HepG2 (cell line): Measurements from ENCODE around the gene YPEL5. TPM values are rescaled to one million over a fixed set of nuclear protein-coding genes. Genes with fewer than 3 reads are reported as not detected.
"Not testable (repeated sequence)": the region's sequence is repeated elsewhere in the genome, so short reads cannot be mapped to it uniquely, and the experiment has no call there.

Experiments
- ATAC-seq: fragments of 200-7000 bp; cut with Tn5 transposase; 3 replicates; pipeline ENCODE4 v1.9.1; 2020; ENCODE audit warnings: mild to moderate bottlenecking, moderate library complexity
- BruUV-seq: library from RNA; stranded (reverse); fragments of 400-500 nt; replicated peaks from 2 replicates; lab custom pipeline; 2021; lab: Mats Ljungman, UMichigan
- CTCF ChIA-PET: fragments of 300-600 bp; formaldehyde crosslinking; extraction: SDS; loops from one replicate; lab custom pipeline; 2021; ENCODE audit warnings: low total read pairs, inconsistent platforms, low intra/inter-chr PET ratio; lab: Yijun Ruan, JAX
- POLR2A ChIA-PET: fragments of 350-600 bp; sonication (Branson Sonifier 250); formaldehyde crosslinking; loops from one replicate; lab custom pipeline; 2020; ENCODE audit warnings: antibody characterized with exemption, inconsistent platforms; lab: Yijun Ruan, JAX
- DNase-seq: peaks from one replicate; pipeline ENCODE4 v3.0.0-alpha.2; 2015; ENCODE audit warnings: low spot score
- FAIRE-seq: peaks from 3 replicates; lab custom pipeline; 2011; peaks lifted over from hg19 to GRCh38; lab: Jason Lieb, UNC
- H2AFZ ChIP-seq: one replicate; pipeline ENCODE4 v1.6.1; 2011; ENCODE audit warnings: low read length, inconsistent platforms
- H3K27ac ChIP-seq: fragments of 300-600 bp; 3 replicates; pipeline ENCODE4 v1.8.0; 2011; ENCODE audit warnings: mixed run types, mild to moderate bottlenecking, mixed read lengths, low read length, inconsistent platforms; ENCODE audit not compliant: insufficient read depth; ENCODE audit errors: extremely low read length
- H3K27me3 ChIP-seq, 2 experiments: fragments of 200-600 bp in 1 of 2; 2 replicates in 1 of 2; 3 replicates in 1 of 2; pipeline versions ENCODE4 v1.6.0 to v1.8.0; 2011; ENCODE audit warnings: low read length in 2 of 2, mild to moderate bottlenecking in 2 of 2, moderate library complexity in 2 of 2, inconsistent platforms in 1 of 2; ENCODE audit not compliant: insufficient read depth in 2 of 2, control insufficient read depth in 1 of 2
- H3K36me3 ChIP-seq, 2 experiments: fragments of 200-600 bp in 1 of 2; replicated peaks in 1 of 2; 2 replicates in 1 of 2; 3 replicates in 1 of 2; pipeline versions ENCODE4 v1.5.1 to v1.8.0; 2011; ENCODE audit warnings: low read length in 2 of 2, inconsistent platforms in 1 of 2; ENCODE audit not compliant: insufficient read depth in 2 of 2, control insufficient read depth in 1 of 2
- H3K4me1 ChIP-seq: 2 replicates; pipeline ENCODE4 v1.5.1; 2012; ENCODE audit warnings: low read length, inconsistent platforms; ENCODE audit not compliant: insufficient read depth
- H3K4me2 ChIP-seq: 2 replicates; pipeline ENCODE4 v1.6.0; 2011; ENCODE audit warnings: low read depth, low read length, inconsistent platforms
- H3K4me3 ChIP-seq, 3 experiments: fragments of 200-600 bp in 1 of 3; sonication (generic), shearing (Covaris generic) in 1 of 3; replicated peaks in 1 of 3; 2 replicates each; pipeline ENCODE4 v1.5.1; 2011 to 2016; ENCODE audit warnings: low read length in 3 of 3, inconsistent platforms in 2 of 3, low read depth in 2 of 3, mild to moderate bottlenecking in 2 of 3, control low read depth in 1 of 3, mixed read lengths in 1 of 3; ENCODE audit not compliant: insufficient read depth in 1 of 3
- H3K79me2 ChIP-seq: one replicate; pipeline ENCODE4 v1.6.1; 2011; ENCODE audit warnings: low read length, inconsistent platforms; ENCODE audit not compliant: insufficient read depth
- H3K9ac ChIP-seq: 2 replicates; pipeline ENCODE4 v1.6.0; 2011; ENCODE audit warnings: mild to moderate bottlenecking, low read depth, low read length, inconsistent platforms; ENCODE audit not compliant: insufficient read depth
- H3K9me3 ChIP-seq: 2 replicates; pipeline ENCODE4 v1.5.1; 2012; ENCODE audit warnings: mild to moderate bottlenecking, low read length
- H4K20me1 ChIP-seq: 2 replicates; pipeline ENCODE4 v1.6.0; 2011; ENCODE audit warnings: inconsistent platforms, mild to moderate bottlenecking, low read length, moderate library complexity; ENCODE audit not compliant: insufficient read depth
- BCLAF1 ChIP-seq: fragments of 450-650 bp; IDR thresholded peaks from 2 replicates; pipeline ENCODE4 v1.6.1; 2017; ENCODE audit warnings: mild to moderate bottlenecking
- ZNF879 ChIP-seq: sonication (generic); formaldehyde crosslinking; IDR thresholded peaks from 2 replicates; pipeline ENCODE4 v1.8.1; 2023; ENCODE audit warnings: missing genetic modification reagents
- WGBS: methylation state at CpG from one replicate; pipeline ENCODE4 v1.1.6; 2017; ENCODE audit warnings: low lambda C conversion rate; 5-methylcytosine and 5-hydroxymethylcytosine counted together
- in situ Hi-C: cut with HindIII; loops from 2 replicates; pipeline ENCODE4 v1.10.0; 2017; ENCODE audit warnings: low pct_unique_long_range_greater_than_20kb; ENCODE audit not compliant: extremely low pct_ligation_motif_present
- intact Hi-C: fragments of 100-400 bp; cut with micrococcal nuclease; formaldehyde crosslinking; loops from one replicate; pipeline ENCODE4 v1.10.0; 2022; ENCODE audit not compliant: unreplicated experiment
- polyA plus RNA-seq, 8 experiments: library from polyadenylated mRNA; depleted of rRNA in 3 of 8; stranded (reverse) in 7 of 8; unstranded in 1 of 8; fragments of >200 nt; fragmentation: Illumina TruSeq in 4 of 8; extraction: Trizol in 4 of 8; gene quantifications; 2 replicates each; pipeline versions ENCODE4 v1.2.1 to v1.2.3, GENCODE V29; 2011 to 2016; ENCODE audit warnings: low read depth in 4 of 8, missing spikeins in 1 of 8, mixed read lengths in 1 of 8; ENCODE audit not compliant: insufficient read depth in 1 of 8
- total RNA-seq, 5 experiments: library from RNA; depleted of rRNA; stranded (reverse); fragments of >200 nt; fragmentation: Illumina TruSeq; extraction: Trizol; gene quantifications; 2 replicates each; pipeline ENCODE4 v1.2.3, GENCODE V29; 2016; ENCODE audit warnings: low read depth in 1 of 5

The YPEL5 gene
- total and polyA plus RNA-seq, 2 of the 13 experiments (the other 11 are each of a cell fraction or from before 2014, with no cell fraction given) = 12.7 to 49.7 TPM

- TF ChIP-seq ZNF879 (CRISPR knock-in tag) = no peak
- TF ChIP-seq BCLAF1 = no peak
These were observed 48.4 kb upstream of the YPEL5 start (continued) for GRCh38 chr2:30098266-30099005.

DNA sequence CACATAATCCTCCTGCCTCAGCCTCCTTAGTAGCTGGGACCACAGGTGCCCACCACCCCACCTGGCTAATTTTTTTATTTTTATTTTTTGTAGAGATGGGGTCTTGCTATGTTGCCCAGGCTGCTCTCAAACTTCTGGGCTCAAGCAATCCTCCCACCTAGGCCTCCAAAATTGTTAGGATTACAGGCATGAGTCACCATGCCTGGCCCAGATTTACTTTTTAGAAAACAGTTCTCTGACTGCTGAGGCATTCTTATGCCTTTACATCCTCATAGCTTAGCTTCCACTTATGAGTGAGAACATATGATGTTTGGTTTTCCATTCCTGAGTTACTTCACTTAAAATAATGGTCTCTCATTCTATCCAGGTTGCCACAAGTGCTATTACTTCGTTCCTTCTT lies 47.4 kb upstream of the YPEL5 start:
- POLR2A ChIA-PET, H3K79me2 ChIP-seq, BruUV-seq, H3K27ac ChIP-seq, H4K20me1 ChIP-seq, H3K4me3 ChIP-seq, in situ Hi-C loops, CTCF ChIA-PET, H3K4me2 ChIP-seq, H2AFZ ChIP-seq, DNase-seq, H3K9ac ChIP-seq, ATAC-seq, intact Hi-C loops, H3K36me3 ChIP-seq, H3K9me3 ChIP-seq, H3K4me1 ChIP-seq, FAIRE-seq: not testable (repeated sequence)
- whole genome bisulfite sequencing = 0% methylated on average over 1 of the region's 1 CpG
- H3K27me3 ChIP-seq = peaks cover 0 to 26% of the 10 kb centered on the region in 2 experiments; a peak in 3 of 5 replicates

GRCh38 chr2:30100691-30101090 lies 46.1 kb upstream of the YPEL5 start:
- H3K27ac ChIP-seq, H3K4me1 ChIP-seq, FAIRE-seq, H3K4me3 ChIP-seq, H3K79me2 ChIP-seq, CTCF ChIA-PET, H4K20me1 ChIP-seq, POLR2A ChIA-PET, intact Hi-C loops, H3K9ac ChIP-seq, ATAC-seq, H3K9me3 ChIP-seq, H3K36me3 ChIP-seq, in situ Hi-C loops, H3K4me2 ChIP-seq, DNase-seq, BruUV-seq, H2AFZ ChIP-seq: not testable (repeated sequence)
- H3K27me3 ChIP-seq = peaks cover 0 to 19% of the 10 kb centered on the region in 2 experiments; a peak in 3 of 5 replicates
- WGBS = 40% methylated on average over 3 of the region's 3 CpGs
